ENCODE results near the gene EPAS1.

Gene EPAS1

GRCh38 chr2:46334389-46335271 is 37.4 kb downstream of the EPAS1 start:
- peak overlapping the region; percentile 95 for H3K27ac ChIP-seq (ENCODE audit: poor library complexity, severe bottlenecking)
- ATAC-seq (ENCODE audit: low read depth): peak; percentile 49
- no peak for TF ChIP-seq CTCF (IDR thresholded peaks at IDR 0.05; ENCODE audit: poor library complexity, severe bottlenecking)
- no peaks in the 10 kb centered on the region for H3K36me3 ChIP-seq (ENCODE audit: low read depth)
- no peak overlapping the region for H3K4me3 ChIP-seq (ENCODE audit: severe bottlenecking)
- no peaks in the 10 kb centered on the region for H3K27me3 ChIP-seq (ENCODE audit: insufficient read depth, poor library complexity, severe bottlenecking)
- DNase-seq (ENCODE audit: low spot score): no peak
- no peaks in the 10 kb centered on the region for H3K9me3 ChIP-seq (ENCODE audit: severe bottlenecking)
- peaks cover 74% of the 10 kb centered on the region for H3K4me1 ChIP-seq (ENCODE audit: insufficient read depth, poor library complexity, severe bottlenecking)

- no peak for TF ChIP-seq CTCF (IDR thresholded peaks at IDR 0.05; ENCODE audit: poor library complexity, severe bottlenecking)
- Histone ChIP-seq H3K27ac (ENCODE audit: poor library complexity, severe bottlenecking) (peak overlapping the region; percentile 95), H3K9me3 (ENCODE audit: severe bottlenecking) (no peaks in the 10 kb centered on the region), H3K27me3 (ENCODE audit: insufficient read depth, poor library complexity, severe bottlenecking) (no peaks in the 10 kb centered on the region), H3K36me3 (ENCODE audit: low read depth) (no peaks in the 10 kb centered on the region), H3K4me1 (ENCODE audit: insufficient read depth, poor library complexity, severe bottlenecking) (peaks cover 65% of the 10 kb centered on the region), H3K4me3 (ENCODE audit: severe bottlenecking) (no peak overlapping the region)
- ATAC-seq (ENCODE audit: low read depth) (no peak), DNase-seq (ENCODE audit: low spot score) (no peak)
These were observed 38.4 kb downstream of the EPAS1 start for GRCh38 chr2:46335391-46336282.

- ATAC-seq (ENCODE audit: low read depth) (no peak), DNase-seq (ENCODE audit: low spot score) (no peak)
- H3K9me3 ChIP-seq (ENCODE audit: severe bottlenecking): no peaks in the 10 kb centered on the region
- no peaks in the 10 kb centered on the region for H3K27me3 ChIP-seq (ENCODE audit: insufficient read depth, poor library complexity, severe bottlenecking)
- TF ChIP-seq CTCF (IDR thresholded peaks at IDR 0.05; ENCODE audit: poor library complexity, severe bottlenecking): no peak
- peak overlapping the region; percentile 95 for H3K27ac ChIP-seq (ENCODE audit: poor library complexity, severe bottlenecking)
- no peaks in the 10 kb centered on the region; the same call in 1 of the 2 replicates for H3K36me3 ChIP-seq (ENCODE audit: low read depth)
- no peak overlapping the region for H3K4me3 ChIP-seq (ENCODE audit: severe bottlenecking)
- H3K4me1 ChIP-seq (ENCODE audit: insufficient read depth, poor library complexity, severe bottlenecking): peaks cover 57% of the 10 kb centered on the region
These were observed 39.2 kb downstream of the EPAS1 start for GRCh38 chr2:46336283-46336959.

- no peak for ATAC-seq (ENCODE audit: low read depth)
These were observed 40.2 kb downstream of the EPAS1 start for GRCh38 chr2:46337208-46337994.

More at GRCh38 chr2:46337208-46337994, 40.2 kb downstream of the EPAS1 start:
- TF ChIP-seq CTCF (IDR thresholded peaks at IDR 0.05; ENCODE audit: poor library complexity, severe bottlenecking): no peak
- H3K27me3 ChIP-seq (ENCODE audit: insufficient read depth, poor library complexity, severe bottlenecking): no peaks in the 10 kb centered on the region
- H3K27ac ChIP-seq (ENCODE audit: poor library complexity, severe bottlenecking): peak overlapping the region; percentile 95
- H3K4me1 ChIP-seq (ENCODE audit: insufficient read depth, poor library complexity, severe bottlenecking): peaks cover 47% of the 10 kb centered on the region
- no peak for DNase-seq (ENCODE audit: low spot score)
- no peak overlapping the region for H3K4me3 ChIP-seq (ENCODE audit: severe bottlenecking)
- no peaks in the 10 kb centered on the region for H3K9me3 ChIP-seq (ENCODE audit: severe bottlenecking)
- no peaks in the 10 kb centered on the region; the same call in 1 of the 2 replicates for H3K36me3 ChIP-seq (ENCODE audit: low read depth)

Data from RWPE2 (cell line).